Inferior parietal cortex (tissue), 1 donor: ENCODE measurements around the gene COL4A4.

ENCODE experiments used
- DNase-seq: peaks from one replicate; pipeline ENCODE4 v3.0.0-alpha.2; 2016; ENCODE audit errors: extremely low spot score

The COL4A4 gene

DNA sequence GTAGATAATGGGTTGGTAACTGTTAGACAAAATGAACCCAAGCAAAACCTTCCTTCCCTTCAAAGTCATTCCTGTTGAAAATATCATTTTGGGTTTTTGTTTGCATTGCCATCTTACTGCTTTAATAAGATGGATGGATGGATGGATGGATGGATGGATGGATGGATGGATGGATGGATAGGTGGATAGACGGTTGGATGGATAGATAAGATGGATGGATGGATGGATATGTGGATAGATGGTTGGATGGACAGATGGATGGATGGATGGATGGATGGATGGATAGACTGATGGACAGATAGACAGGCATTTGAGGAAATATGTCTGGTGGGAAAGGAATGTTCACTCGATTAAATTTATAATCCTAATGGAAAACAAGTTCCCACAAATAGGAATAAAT, 133.2 kb downstream of the COL4A4 start:
- no peak for DNase-seq

- no peak for DNase-seq
Observed at GRCh38 chr2:227029426-227030105, 134.4 kb downstream of the COL4A4 start.

DNA sequence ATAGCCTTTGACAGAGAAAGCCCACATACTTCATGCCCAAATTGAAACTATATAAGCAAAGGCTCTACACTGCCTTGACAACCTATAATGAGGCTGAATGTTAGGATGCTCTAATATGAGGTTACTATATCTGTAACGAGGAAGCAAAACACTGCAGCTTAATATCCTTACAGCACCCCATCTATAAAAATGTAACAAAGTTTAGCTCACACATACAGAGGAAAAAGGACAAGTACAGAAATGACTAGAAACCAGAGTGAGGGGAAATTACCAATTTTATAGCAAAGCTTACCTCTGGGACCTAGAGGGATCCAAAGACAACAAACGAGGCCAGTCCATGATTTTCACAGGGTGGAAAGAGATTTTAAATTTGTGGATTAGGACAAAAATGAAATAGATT, 138.5 kb downstream of the COL4A4 start:
- no peak for DNase-seq

GRCh38 chr2:227022608-227023007, 141.4 kb downstream of the COL4A4 start:
- DNase-seq = no peak

GRCh38 chr2:227020416-227020815, 143.6 kb downstream of the COL4A4 start:
- no peak for DNase-seq

- no peak for DNase-seq
Observed at GRCh38 chr2:227016894-227017293, 147.1 kb downstream of the COL4A4 start.

DNA sequence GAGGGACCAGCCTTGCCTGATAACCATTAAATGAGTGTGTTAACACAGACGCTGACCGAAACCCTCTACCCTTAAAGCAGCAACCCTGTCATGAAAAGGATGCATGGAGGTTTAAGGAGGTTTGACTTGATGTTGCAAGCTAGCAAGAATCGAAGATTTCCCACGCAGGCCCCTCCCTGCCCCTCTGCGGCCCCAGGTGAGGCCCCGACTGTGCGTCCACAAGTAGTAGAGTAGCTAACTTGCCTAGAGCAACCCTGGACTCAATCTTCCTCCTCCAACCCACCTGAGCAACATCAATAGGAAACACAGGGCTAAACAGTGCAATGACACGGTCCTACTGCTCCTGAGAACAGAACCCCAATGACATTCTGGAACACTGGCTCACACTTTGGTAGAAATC, 150.1 kb downstream of the COL4A4 start:
- DNase-seq = no peak

- DNase-seq = no peak
Observed at GRCh38 chr2:227013330-227013729, 150.7 kb downstream of the COL4A4 start.

GRCh38 chr2:227010433-227010832, 153.6 kb downstream of the COL4A4 start:
- no peak for DNase-seq

GRCh38 chr2:227007940-227008339, 156.1 kb downstream of the COL4A4 start:
- no peak for DNase-seq

DNA sequence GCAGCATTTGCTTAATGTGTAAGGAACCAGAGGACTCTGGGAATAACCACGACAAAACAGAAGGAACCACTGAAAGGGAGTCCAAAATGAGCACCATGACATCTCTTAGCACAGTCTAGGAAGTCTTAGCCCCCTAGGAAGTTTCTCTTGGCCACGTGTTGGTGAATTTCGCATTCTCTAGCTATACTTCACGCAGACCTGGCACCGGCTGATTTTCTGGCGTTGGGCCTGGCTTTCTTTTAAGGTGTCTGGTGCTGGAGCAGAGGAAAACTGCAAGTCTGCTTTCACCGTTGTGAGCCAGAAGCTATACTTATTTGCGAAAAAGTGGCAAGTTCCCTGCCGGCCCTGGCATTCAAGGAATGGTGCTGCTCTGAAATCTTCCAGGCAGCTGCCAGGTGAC, 156.9 kb downstream of the COL4A4 start:
- DNase-seq = no peak

DNA sequence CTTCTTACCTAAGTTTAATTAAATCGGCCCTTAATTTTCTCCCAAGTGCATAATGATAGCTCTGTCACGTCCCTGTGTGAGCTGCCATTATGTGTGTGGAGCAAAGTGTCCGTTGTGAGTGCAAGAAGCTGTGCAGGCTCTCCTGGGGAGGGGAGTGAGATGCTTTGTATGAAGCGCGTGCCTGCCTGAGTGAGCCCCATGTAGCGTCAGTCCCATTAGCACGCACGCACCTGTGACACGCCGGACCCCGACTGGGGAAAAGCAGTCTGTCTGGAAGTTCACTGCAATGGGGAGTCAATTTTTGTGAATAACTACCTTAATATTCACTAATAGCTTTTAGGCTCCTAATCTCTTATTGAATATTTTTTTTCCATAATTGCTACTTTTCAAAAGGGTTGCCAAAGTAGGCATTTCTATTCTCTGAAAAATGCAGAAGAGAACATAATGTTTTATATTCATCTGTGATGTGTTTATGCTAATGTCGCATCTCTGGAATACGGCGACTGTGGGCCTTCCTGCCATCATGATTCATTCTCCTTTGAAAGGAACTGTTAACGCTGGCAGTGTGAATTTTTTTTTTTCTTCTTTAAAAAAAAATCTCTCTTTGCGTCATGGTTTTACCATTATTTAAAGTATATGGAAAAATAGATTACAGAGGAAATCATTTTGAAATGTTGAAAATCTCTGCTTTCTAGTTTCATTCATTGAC, 157.7 kb downstream of the COL4A4 start:
- DNase-seq = peak; percentile 41

DNA sequence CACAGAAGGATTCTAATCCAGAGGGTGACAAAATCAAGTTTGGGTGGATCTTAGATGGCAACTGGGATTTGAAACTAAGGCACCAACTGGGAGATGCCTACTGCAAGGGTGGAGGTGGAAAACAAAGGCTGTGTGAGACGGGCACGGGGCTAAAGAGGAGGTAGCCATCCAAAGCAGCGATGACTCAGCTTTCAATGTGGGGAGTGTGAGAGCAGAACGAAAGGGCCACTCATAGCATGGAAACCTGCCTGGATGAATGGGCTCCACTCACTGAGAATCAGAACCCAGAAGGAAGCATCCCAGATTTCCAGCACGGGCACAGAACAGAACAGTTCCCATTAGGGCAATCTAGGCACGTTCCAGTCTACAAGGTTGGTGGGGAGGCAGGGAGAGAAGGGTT, 159.5 kb downstream of the COL4A4 start:
- no peak for DNase-seq

DNA sequence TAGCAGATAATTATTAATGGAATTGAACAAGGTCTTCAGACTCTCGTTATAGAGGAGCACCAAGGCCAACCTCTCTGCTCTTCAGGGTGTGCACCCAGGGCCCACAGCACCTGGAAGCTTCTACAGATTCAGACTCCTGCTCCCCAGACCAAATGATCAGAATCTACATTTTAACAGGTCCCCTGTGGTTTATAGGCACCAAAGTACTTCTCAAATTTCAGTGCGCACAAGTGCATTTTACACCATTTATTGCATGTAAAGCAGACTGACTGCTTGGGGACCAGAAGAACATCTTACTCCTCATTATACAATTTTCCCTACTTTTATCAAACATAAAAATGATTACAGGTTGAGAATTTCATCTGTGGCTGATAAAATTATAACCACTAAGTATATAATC, 163.9 kb downstream of the COL4A4 start:
- DNase-seq = no peak

DNA sequence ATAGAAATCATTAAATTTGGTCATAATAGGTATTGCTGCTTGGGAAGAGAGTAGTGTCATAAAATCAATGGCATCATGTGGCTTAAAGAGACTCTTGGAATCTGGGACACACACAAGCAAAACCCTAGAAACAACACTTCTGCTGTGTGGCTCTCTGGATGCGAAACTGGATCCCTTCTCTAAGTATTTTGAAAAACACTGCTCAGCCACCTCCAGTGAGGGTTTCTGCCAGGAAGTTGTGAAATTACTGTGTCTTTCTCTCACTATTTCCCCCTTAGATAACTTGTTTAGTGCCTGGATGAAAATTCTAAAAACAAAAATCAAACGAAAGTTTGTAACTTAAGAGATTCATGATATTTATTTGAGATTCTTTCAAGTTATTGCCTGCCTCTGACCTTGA, 164.3 kb downstream of the COL4A4 start:
- no peak for DNase-seq

DNA sequence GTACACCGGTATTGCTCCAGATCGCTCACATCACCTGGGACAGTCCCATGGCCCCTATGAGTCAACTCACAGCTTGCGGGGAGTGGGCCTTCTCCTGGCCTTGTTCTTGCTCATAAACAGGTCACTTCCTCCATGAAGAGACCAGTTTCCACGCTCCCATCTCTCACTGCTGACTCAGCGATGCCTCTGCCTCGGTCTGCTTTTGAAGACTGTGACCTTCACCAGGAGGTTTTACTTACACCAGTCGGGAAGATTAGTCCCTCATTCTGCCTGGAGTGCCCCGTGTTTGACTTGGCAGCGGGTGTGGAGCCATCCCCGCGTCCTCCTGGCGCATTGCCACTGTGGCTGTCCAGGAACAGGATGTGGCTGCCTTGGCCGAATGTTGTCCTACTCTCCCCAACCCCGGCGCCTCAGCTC, 168.4 kb downstream of the COL4A4 start:
- no peak for DNase-seq

DNA sequence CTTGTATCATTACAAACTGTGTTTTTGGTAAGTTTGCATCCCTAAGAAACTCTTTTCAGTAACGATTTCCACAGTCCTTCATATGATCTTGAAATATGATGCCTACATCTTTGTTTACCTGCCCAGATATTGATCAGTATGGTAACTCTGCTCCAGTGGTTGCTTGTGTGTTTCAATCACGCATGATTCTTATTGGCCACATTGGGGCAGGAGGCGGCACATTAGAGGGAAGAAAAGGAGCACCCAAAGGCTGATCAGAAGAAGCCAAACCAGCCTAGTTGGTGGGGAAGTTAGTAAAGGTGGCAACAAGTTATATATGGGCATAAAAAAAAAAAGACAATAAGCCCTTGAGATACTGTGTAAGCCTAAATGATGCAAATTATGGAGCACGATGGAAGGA, 169.2 kb downstream of the COL4A4 start:
- no peak for DNase-seq

DNA sequence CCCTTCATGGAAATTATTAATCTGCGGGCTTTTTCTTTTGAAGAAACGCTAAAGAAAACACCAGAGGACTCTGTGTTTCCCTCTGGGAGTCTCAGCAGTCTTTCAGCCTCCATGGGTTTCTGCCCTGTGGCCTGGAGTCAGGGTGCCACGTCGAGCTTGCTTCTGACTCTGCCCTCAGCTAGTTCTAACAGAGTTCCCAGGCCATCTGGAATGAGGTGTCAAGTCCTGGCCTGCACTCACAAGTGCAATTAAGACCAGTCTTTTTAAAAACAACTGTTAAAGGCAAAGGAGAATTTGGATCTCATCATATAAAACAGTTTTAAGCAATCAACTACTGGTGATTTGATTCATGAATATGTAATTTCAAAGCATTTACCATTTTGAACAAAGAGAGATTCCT, 170.8 kb downstream of the COL4A4 start:
- DNase-seq = no peak

DNA sequence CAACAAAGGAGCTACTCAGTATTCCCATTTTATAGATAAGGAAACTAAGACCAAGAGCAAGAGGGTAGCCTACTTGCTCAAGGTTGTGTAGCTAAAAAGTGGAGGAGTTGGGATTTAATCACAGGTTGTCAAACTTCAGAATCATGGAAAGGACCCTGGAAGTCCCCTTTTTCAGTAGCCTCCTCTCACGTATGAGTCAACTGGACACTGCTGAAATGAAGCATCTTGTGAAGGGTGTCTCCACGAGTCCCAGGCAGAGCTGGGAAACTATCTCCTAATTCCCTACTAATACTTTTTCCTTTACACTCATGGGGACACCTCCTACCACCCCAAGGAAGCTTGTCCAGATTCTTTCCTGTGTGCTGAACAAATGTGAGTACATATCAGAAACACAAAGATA, 172.3 kb downstream of the COL4A4 start:
- DNase-seq = no peak

DNA sequence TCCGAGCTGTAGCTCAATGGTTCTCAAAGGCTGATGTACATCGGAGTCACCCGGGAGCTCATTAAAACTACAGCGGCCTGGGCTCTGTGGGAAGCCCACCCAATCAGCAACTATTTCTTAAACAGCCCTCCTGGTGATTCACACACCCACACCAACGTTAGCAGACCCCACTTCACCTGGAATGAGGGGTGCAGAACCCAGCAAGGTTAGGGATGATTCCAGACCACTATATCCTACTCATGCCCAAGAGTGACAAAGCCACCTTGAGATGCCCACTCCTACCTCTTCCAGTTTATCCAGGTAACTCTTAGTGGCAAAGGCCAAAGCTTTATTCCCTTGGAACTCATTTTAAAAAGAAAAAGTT, 178.4 kb downstream of the COL4A4 start:
- no peak for DNase-seq

- DNase-seq = peak; percentile 90
Observed at GRCh38 chr2:226984750-226985582, 179.0 kb downstream of the COL4A4 start.

GRCh38 chr2:226983895-226984749, 179.9 kb downstream of the COL4A4 start:
- no peak for DNase-seq
